Keratinocyte (primary cell): Measurements from ENCODE around the gene MIEF2.

Source experiments
- EZH2 ChIP-seq: IDR thresholded peaks from one replicate; pipeline ENCODE4 v1.6.1; 2012; ENCODE audit warnings: inconsistent platforms, mild to moderate bottlenecking, low read length, moderate library complexity
- TF ChIP-seq, protein P1 (sequence below), 3 experiments: IDR thresholded peaks in 1 of 3; conservative IDR thresholded peaks in 1 of 3; optimal IDR thresholded peaks in 1 of 3; 2 replicates in 2 of 3; 3 replicates in 1 of 3; pipeline versions ENCODE3 to v1.5.1; 2011; ENCODE audit warnings: low read length in 3 of 3, mild to moderate bottlenecking in 3 of 3, moderate library complexity in 2 of 3, control low read depth in 1 of 3, inconsistent platforms in 1 of 3; ENCODE audit not compliant: insufficient read depth in 2 of 3; ENCODE audit errors: extremely low read depth in 1 of 3

DNA sequence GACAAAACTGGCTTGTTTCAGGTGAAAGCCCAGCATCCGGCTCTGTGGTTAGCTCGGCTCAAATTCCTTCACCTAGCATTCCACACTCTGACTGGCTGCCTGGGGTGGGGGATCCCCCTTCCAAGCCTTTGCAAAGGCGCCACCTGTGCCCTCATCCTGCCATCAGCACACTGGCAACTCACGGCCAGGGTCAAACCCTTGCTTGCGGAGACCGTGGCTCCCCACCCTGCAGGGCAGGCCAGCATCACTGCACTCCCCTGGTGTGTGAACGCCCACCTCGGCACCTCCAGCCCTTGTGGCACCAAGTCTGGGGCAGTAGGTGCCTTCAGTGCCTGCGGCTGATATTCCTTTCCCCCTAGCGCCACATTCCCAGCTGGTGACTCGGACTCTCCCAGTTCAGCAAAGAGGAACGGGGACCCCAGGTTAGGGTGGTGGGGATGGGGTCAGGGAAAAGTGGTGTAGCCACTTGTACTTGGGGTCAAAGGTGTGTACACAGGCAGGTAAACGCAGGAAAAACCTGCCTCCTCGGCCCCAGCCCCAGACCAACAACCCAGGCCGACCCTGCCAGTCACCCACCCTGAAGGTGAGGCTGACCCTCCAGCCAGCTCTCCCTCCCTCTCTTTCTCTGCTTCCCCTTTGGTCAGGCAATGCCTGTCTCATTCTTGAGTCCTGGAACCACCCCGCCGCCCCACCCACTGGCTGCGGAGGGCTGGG is 3.0 kb upstream of the MIEF2 start:
- TF ChIP-seq, protein P1, sequence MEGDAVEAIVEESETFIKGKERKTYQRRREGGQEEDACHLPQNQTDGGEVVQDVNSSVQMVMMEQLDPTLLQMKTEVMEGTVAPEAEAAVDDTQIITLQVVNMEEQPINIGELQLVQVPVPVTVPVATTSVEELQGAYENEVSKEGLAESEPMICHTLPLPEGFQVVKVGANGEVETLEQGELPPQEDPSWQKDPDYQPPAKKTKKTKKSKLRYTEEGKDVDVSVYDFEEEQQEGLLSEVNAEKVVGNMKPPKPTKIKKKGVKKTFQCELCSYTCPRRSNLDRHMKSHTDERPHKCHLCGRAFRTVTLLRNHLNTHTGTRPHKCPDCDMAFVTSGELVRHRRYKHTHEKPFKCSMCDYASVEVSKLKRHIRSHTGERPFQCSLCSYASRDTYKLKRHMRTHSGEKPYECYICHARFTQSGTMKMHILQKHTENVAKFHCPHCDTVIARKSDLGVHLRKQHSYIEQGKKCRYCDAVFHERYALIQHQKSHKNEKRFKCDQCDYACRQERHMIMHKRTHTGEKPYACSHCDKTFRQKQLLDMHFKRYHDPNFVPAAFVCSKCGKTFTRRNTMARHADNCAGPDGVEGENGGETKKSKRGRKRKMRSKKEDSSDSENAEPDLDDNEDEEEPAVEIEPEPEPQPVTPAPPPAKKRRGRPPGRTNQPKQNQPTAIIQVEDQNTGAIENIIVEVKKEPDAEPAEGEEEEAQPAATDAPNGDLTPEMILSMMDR (optimal IDR thresholded peaks at IDR 0.05 in 1 of 3, IDR thresholded peaks at IDR 0.05 in 1 of 3, conservative IDR thresholded peaks at IDR 0.05 in 1 of 3; ENCODE audit: extremely low read depth in 1 of 3, insufficient read depth in 2 of 3, low read length in 3 of 3): peak in 1 of 3 experiments; percentile 29
- no peak for TF ChIP-seq EZH2
